ENCODE data around the gene MORN1.

MORN1 gene

GRCh38 chr1:2336499-2336898 lies 54.9 kb downstream of the MORN1 start:
- TF ChIP-seq TEAD4 (IDR thresholded peaks at IDR 0.05) (no peak), CEBPB (IDR thresholded peaks at IDR 0.05) (no peak), EP300 (IDR thresholded peaks at IDR 0.05; ENCODE audit: borderline replicate concordance) (no peak), TCF12 (IDR thresholded peaks at IDR 0.05; ENCODE audit: low read depth) (no peak), FOXM1 (IDR thresholded peaks at IDR 0.05; ENCODE audit: borderline replicate concordance, low read depth) (no peak), MAX (IDR thresholded peaks at IDR 0.05) (no peak), ZBTB7A (IDR thresholded peaks at IDR 0.05; ENCODE audit: low read depth) (no peak), REST (IDR thresholded peaks at IDR 0.05; ENCODE audit: low read depth) (no peak), EGR1 (IDR thresholded peaks at IDR 0.05) (no peak), TAF1 (IDR thresholded peaks at IDR 0.05; ENCODE audit: low read depth) (no peak), CREB1 (IDR thresholded peaks at IDR 0.05; ENCODE audit: low read depth) (no peak)

DNA sequence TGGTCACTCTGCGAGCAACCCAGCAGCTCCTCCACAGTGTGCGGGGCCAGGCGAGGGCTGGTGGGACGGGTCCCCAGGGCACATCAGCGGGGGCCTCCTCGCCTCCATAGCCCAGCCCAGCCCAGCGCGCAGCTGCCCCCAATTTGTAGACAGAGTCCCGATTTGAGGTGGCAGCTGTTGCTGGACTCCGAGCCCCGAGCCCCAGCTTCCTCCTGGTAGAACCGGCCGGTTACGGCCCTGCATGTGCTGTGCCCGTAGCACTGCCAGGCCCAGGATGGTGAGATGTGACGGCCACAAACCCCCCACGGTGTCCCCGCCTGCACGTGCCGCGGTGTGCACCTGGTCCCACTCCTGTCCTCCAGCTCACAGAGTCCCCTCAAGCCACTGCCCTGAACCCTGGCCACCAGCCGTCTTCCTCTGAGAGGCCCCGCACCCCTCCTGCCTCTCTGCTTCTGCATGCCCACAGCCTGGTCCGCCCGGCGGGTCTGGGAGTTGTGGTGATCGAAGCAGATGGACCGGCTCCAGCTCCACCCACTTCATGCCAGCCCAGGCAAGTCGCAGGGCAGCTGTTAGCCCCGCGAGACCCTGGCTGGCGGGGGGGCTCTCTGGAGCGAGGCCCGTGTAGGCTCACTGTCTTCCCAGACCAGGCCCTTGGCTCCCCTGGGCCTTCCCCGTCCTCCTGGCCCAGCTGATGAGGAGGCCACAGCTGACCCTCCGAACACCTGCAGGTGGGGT lies 55.5 kb downstream of the MORN1 start:
- TF ChIP-seq USF1 (IDR thresholded peaks at IDR 0.05) (no peak), YY1 (IDR thresholded peaks at IDR 0.05; ENCODE audit: low read depth) (no peak), TAF1 (IDR thresholded peaks at IDR 0.05; ENCODE audit: low read depth) (no peak), RAD21 (IDR thresholded peaks at IDR 0.05; ENCODE audit: low read depth) (no peak), EGR1 (IDR thresholded peaks at IDR 0.05) (no peak), ZBTB7A (IDR thresholded peaks at IDR 0.05; ENCODE audit: low read depth) (no peak), CREB1 (IDR thresholded peaks at IDR 0.05; ENCODE audit: low read depth) (no peak), TCF12 (IDR thresholded peaks at IDR 0.05; ENCODE audit: low read depth) (no peak), CEBPB (IDR thresholded peaks at IDR 0.05) (no peak), EP300 (IDR thresholded peaks at IDR 0.05; ENCODE audit: borderline replicate concordance) (no peak), MAX (IDR thresholded peaks at IDR 0.05) (no peak), TEAD4 (IDR thresholded peaks at IDR 0.05) (no peak), REST (IDR thresholded peaks at IDR 0.05; ENCODE audit: low read depth) (no peak), NFIC (IDR thresholded peaks at IDR 0.05) (no peak), FOXM1 (IDR thresholded peaks at IDR 0.05; ENCODE audit: borderline replicate concordance, low read depth) (no peak)

DNA sequence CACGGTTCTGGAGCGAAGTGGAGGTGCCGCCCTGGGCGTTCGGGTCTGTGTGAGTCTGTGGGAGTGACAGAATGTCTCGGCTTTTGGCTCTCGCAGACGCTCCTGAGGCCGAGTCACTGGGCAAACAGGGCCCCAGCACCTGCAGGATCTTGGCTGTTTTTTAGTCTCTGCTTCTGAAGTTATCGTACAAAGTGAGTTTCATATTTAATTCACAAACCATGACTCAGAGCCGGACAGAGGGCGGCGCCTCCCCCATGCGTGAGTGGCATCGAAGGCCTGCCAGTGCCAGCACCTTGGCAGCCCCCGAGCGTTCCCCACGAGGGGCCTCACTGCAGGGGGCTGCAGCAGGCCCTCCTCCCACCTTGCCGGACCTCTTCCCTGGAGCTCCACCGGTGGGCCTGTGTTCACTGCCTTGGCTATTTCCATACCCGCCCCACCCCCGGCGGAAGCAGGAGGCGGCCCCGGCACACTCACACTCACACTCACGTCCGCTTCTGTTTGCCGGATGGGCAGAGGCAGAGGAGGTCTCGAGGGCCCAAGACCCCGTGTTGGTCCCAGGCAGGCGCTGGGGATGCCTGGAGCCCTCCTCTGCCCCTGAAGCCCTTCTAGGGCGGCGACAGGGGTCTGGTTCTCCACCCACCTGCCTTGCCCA lies 56.3 kb downstream of the MORN1 start:
- TF ChIP-seq YY1 (IDR thresholded peaks at IDR 0.05; ENCODE audit: low read depth) (no peak), TEAD4 (IDR thresholded peaks at IDR 0.05) (no peak), ZBTB7A (IDR thresholded peaks at IDR 0.05; ENCODE audit: low read depth) (no peak), CREB1 (IDR thresholded peaks at IDR 0.05; ENCODE audit: low read depth) (no peak), CEBPB (IDR thresholded peaks at IDR 0.05) (no peak), EGR1 (IDR thresholded peaks at IDR 0.05) (no peak), REST (IDR thresholded peaks at IDR 0.05; ENCODE audit: low read depth) (no peak), TCF12 (IDR thresholded peaks at IDR 0.05; ENCODE audit: low read depth) (no peak), FOXM1 (IDR thresholded peaks at IDR 0.05; ENCODE audit: borderline replicate concordance, low read depth) (no peak), MAX (IDR thresholded peaks at IDR 0.05) (no peak), USF1 (IDR thresholded peaks at IDR 0.05) (no peak), NFIC (IDR thresholded peaks at IDR 0.05) (no peak), RAD21 (IDR thresholded peaks at IDR 0.05; ENCODE audit: low read depth) (no peak), EP300 (IDR thresholded peaks at IDR 0.05; ENCODE audit: borderline replicate concordance) (no peak)
